K562 (cell line): ENCODE results near the gene SRD5A1. TPM values are rescaled to one million over a fixed set of nuclear protein-coding genes. Genes with fewer than 3 reads are reported as not detected.

ENCODE experiments used
- ATAC-seq: fragments of 200-7000 bp; cut with Tn5 transposase; 3 replicates; pipeline ENCODE4 v1.9.1; 2020; ENCODE audit warnings: moderate library complexity
- BruUV-seq: library from RNA; stranded (reverse); fragments of 400-500 nt; replicated peaks from 2 replicates; lab custom pipeline; 2021; lab: Mats Ljungman, UMichigan
- CTCF ChIA-PET: fragments of 300-600 bp; formaldehyde crosslinking; extraction: SDS; loops from one replicate; lab custom pipeline; 2021; ENCODE audit warnings: low intra/inter-chr PET ratio; lab: Yijun Ruan, JAX
- POLR2A ChIA-PET: fragments of 300-600, 350-650 bp; sonication (Branson Sonifier 250); formaldehyde crosslinking; extraction: SDS; loops from one replicate; lab custom pipeline; 2021; ENCODE audit warnings: antibody characterized with exemption, inconsistent platforms; lab: Yijun Ruan, JAX
- DNase-seq, 4 experiments: peaks; one replicate each; pipeline versions ENCODE4 v3.0.0 to v3.0.0-alpha.2; 2011 to 2018; ENCODE audit warnings: low spot score in 3 of 4, mixed read lengths in 3 of 4; ENCODE audit errors: extremely low read depth in 1 of 4
- FAIRE-seq: peaks from 2 replicates; lab custom pipeline; 2011; peaks lifted over from hg19 to GRCh38; lab: Jason Lieb, UNC
- H2AFZ ChIP-seq: 2 replicates; pipeline ENCODE4 v1.6.0; 2011; ENCODE audit warnings: low read depth, low read length, control low read depth, inconsistent platforms
- H3K27ac ChIP-seq: fragments of 200-600 bp; 3 replicates; pipeline ENCODE4 v1.8.0; 2011; ENCODE audit warnings: low read depth, mild to moderate bottlenecking, control low read depth, inconsistent platforms, low read length, moderate library complexity, mixed read lengths; ENCODE audit errors: extremely low read depth
- H3K27me3 ChIP-seq, 2 experiments: fragments of 300-600 bp in 1 of 2; 2 replicates in 1 of 2; 3 replicates in 1 of 2; pipeline versions ENCODE4 v1.6.0 to v1.8.0; 2011; ENCODE audit warnings: inconsistent platforms in 2 of 2, low read length in 2 of 2, mild to moderate bottlenecking in 1 of 2, mixed read lengths in 1 of 2, moderate library complexity in 1 of 2; ENCODE audit not compliant: control insufficient read depth in 2 of 2, insufficient read depth in 2 of 2
- H3K36me3 ChIP-seq: fragments of 300-600 bp; 3 replicates; pipeline ENCODE4 v1.8.0; 2011; ENCODE audit warnings: mild to moderate bottlenecking, low read length, inconsistent platforms; ENCODE audit not compliant: control insufficient read depth, insufficient read depth
- H3K4me1 ChIP-seq, 2 experiments: fragments of 200-600 bp in 1 of 2; replicated peaks in 1 of 2; 2 replicates in 1 of 2; 3 replicates in 1 of 2; pipeline versions ENCODE4 v1.5.1 to v1.8.0; 2011; ENCODE audit warnings: inconsistent platforms in 2 of 2, low read length in 2 of 2, mild to moderate bottlenecking in 1 of 2, mixed read lengths in 1 of 2, moderate library complexity in 1 of 2; ENCODE audit not compliant: control insufficient read depth in 2 of 2, insufficient read depth in 2 of 2
- H3K4me2 ChIP-seq: 2 replicates; pipeline ENCODE4 v1.6.1; 2011; ENCODE audit warnings: low read length, control low read depth, inconsistent platforms, mixed read lengths; ENCODE audit not compliant: insufficient read depth
- H3K4me3 ChIP-seq: fragments of 200-600 bp; sonication (generic), shearing (Covaris generic); 2 replicates; pipeline ENCODE4 v1.5.1; 2016; ENCODE audit warnings: control low read depth, inconsistent platforms
- H3K79me2 ChIP-seq: fragments of 200-600 bp; 3 replicates; pipeline ENCODE4 v1.8.0; 2011; ENCODE audit warnings: low read length, inconsistent platforms; ENCODE audit not compliant: control insufficient read depth, insufficient read depth
- H3K9ac ChIP-seq, 2 experiments: 2 replicates each; pipeline versions ENCODE4 v1.6.0 to v1.6.1; 2011; ENCODE audit warnings: low read depth in 2 of 2, low read length in 2 of 2, control low read depth in 1 of 2, inconsistent platforms in 1 of 2, mild to moderate bottlenecking in 1 of 2, mixed read lengths in 1 of 2; ENCODE audit not compliant: insufficient read depth in 1 of 2
- H3K9me1 ChIP-seq: one replicate; pipeline ENCODE4 v1.6.0; 2011; ENCODE audit warnings: inconsistent platforms, mild to moderate bottlenecking, low read length, moderate library complexity; ENCODE audit not compliant: control insufficient read depth, insufficient read depth
- H3K9me3 ChIP-seq: replicated peaks from 2 replicates; pipeline ENCODE4 v1.5.1; 2011; ENCODE audit warnings: low read depth, low read length, inconsistent platforms; ENCODE audit not compliant: control insufficient read depth, insufficient read depth
- H4K20me1 ChIP-seq: replicated peaks from 2 replicates; pipeline ENCODE4 v1.6.1; 2011; ENCODE audit warnings: low read length, inconsistent platforms, mixed read lengths; ENCODE audit not compliant: control insufficient read depth, insufficient read depth
- ARHGAP35 ChIP-seq: fragments of 450-650 bp; IDR thresholded peaks from 2 replicates; pipeline ENCODE4 v1.6.1; 2018; ENCODE audit not compliant: partially characterized antibody
- EHMT2 ChIP-seq: fragments of 450-650 bp; IDR thresholded peaks from 2 replicates; pipeline ENCODE4 v1.6.1; 2018; ENCODE audit warnings: antibody characterized with exemption
- HMG20A ChIP-seq: fragments of 450-650 bp; formaldehyde crosslinking; conservative IDR thresholded peaks from 2 replicates; pipeline ENCODE4 v1.4.0; 2020; ENCODE audit warnings: mild to moderate bottlenecking, mixed read lengths
- NKRF ChIP-seq: fragments of 450-650 bp; IDR thresholded peaks from 2 replicates; pipeline ENCODE4 v1.6.1; 2016; ENCODE audit warnings: borderline replicate concordance
- SLC30A9 ChIP-seq: fragments of 250-450 bp; sonication (Bioruptor Pico); IDR thresholded peaks from 2 replicates; pipeline ENCODE4 v1.8.0; 2022; ENCODE audit warnings: mild to moderate bottlenecking, moderate library complexity
- TAF15 ChIP-seq: fragments of 200-400 bp; formaldehyde crosslinking; IDR thresholded peaks from 2 replicates; pipeline ENCODE4 v1.6.1; 2017; ENCODE audit warnings: mild to moderate bottlenecking, low read depth, low read length, moderate library complexity
- TCF7L2 ChIP-seq: fragments of 150-350 bp; IDR thresholded peaks from 2 replicates; pipeline ENCODE4 v1.6.1; 2016; ENCODE audit warnings: low read depth, mild to moderate bottlenecking, low read length, moderate library complexity
- ZBTB26 ChIP-seq: fragments of 450-650 bp; formaldehyde crosslinking; IDR thresholded peaks from 2 replicates; pipeline ENCODE4 v1.4.0; 2022; ENCODE audit warnings: missing genetic modification characterization
- ZNF232 ChIP-seq: sonication (generic); formaldehyde crosslinking; IDR thresholded peaks from 2 replicates; pipeline ENCODE4 v1.8.0; 2022; ENCODE audit warnings: mild to moderate bottlenecking, missing genetic modification reagents
- ZNF668 ChIP-seq: fragments of 250-450 bp; sonication (Bioruptor Pico); IDR thresholded peaks from 2 replicates; pipeline ENCODE4 v1.8.0; 2022; ENCODE audit warnings: mild to moderate bottlenecking, inconsistent platforms
- WGBS: fragments of 100-300 bp; shearing (Covaris generic); methylation state at CpG from one replicate; pipeline ENCODE4 v1.1.6; 2016; ENCODE audit warnings: low coverage, mixed read lengths; ENCODE audit not compliant: insufficient coverage; ENCODE audit errors: missing lambda C conversion rate; 5-methylcytosine and 5-hydroxymethylcytosine counted together
- in situ Hi-C: fragments of 300-500 bp; cut with MboI; formaldehyde crosslinking; loops from 4 replicates; pipeline ENCODE4 v1.15.0; 2018; ENCODE audit warnings: inconsistent platforms, mixed read lengths
- intact Hi-C: fragments of 100-400 bp; cut with micrococcal nuclease; formaldehyde crosslinking; loops from 2 replicates; pipeline ENCODE4 v1.14.2; 2022
- polyA plus RNA-seq, 8 experiments: library from polyadenylated mRNA; depleted of rRNA in 4 of 8; stranded (reverse) in 5 of 8; unstranded in 3 of 8; fragments of >200 nt; fragmentation: Nextera tagmentation in 2 of 8; fragmentation: Illumina TruSeq in 1 of 8; extraction: Ambion mirVana in 2 of 8; extraction: Trizol in 1 of 8; gene quantifications; 2 replicates each; pipeline versions ENCODE4 v1.2.1 to v1.2.3, GENCODE V29; 2011 to 2014; ENCODE audit warnings: inconsistent platforms in 1 of 8, missing spikeins in 1 of 8
- total RNA-seq, 7 experiments: library from RNA; depleted of rRNA in 6 of 7; stranded (reverse); fragments of >200 nt in 6 of 7; fragmentation: Illumina TruSeq in 2 of 7; extraction: Trizol in 2 of 7; gene quantifications; 2 replicates each; pipeline versions ENCODE4 v1.2.1 to v1.2.3, GENCODE V29; 2011 to 2021; ENCODE audit warnings: low replicate concordance in 1 of 7

Gene SRD5A1
- total and polyA plus RNA-seq, 9 of the 15 experiments (the other 6 are each of a cell fraction or from before 2014, with no cell fraction given), result 1.3 to 22.6 (median 8.1) TPM

- H3K9me3 ChIP-seq, result peaks cover 2% of the 10 kb centered on the region; the same call in 1 of the 2 replicates
- no peaks in the 10 kb centered on the region for H3K36me3 ChIP-seq
- 4% methylated on average over 6 of the region's 6 CpGs for WGBS
- CTCF ChIA-PET, result no interaction called here
- TF ChIP-seq TAF15 (no peak), SLC30A9 (CRISPR knock-in tag) (no peak), ZNF232 (CRISPR knock-in tag) (no peak)
- FAIRE-seq (no peak), ATAC-seq (no peak), DNase-seq (no peak)
- no peaks in the 10 kb centered on the region for H3K9me1 ChIP-seq
- no peaks in the 10 kb centered on the region; a peak in 2 of 5 replicates for H3K4me1 ChIP-seq
- H4K20me1 ChIP-seq, result no peaks in the 10 kb centered on the region
- intact Hi-C loops (no loop called here), in situ Hi-C loops (no loop called here)
- no TSS peak for BruUV-seq
- no peaks in the 10 kb centered on the region for H3K79me2 ChIP-seq
- peaks cover 16 to 27% of the 10 kb centered on the region in 2 experiments; a peak in 4 of 5 replicates for H3K27me3 ChIP-seq
- no peak overlapping the region for H3K4me2 ChIP-seq
- no peak overlapping the region for H2AFZ ChIP-seq
- POLR2A ChIA-PET, result interaction anchor here (0.5 to 1.1 kb wide), 5 partner anchors 11 to 292 kb away, joined by 3 to 7 read pairs (median 3); no protein-coding TSS in a partner anchor
- no peak overlapping the region for H3K27ac ChIP-seq
- no peak overlapping the region for H3K4me3 ChIP-seq
- no peak overlapping the region for H3K9ac ChIP-seq
Observed at GRCh38 chr5:6680922-6681321, 47.7 kb downstream of the SRD5A1 start.

GRCh38 chr5:6681682-6682081 lies 48.4 kb downstream of the SRD5A1 start:
- Histone ChIP-seq H3K4me2 (no peak overlapping the region), H3K9me3 (no peaks in the 10 kb centered on the region), H3K9me1 (no peaks in the 10 kb centered on the region), H3K79me2 (no peaks in the 10 kb centered on the region), H3K4me3 (no peak overlapping the region), H3K9ac (no peak overlapping the region), H2AFZ (no peak overlapping the region), H4K20me1 (0 out of 2 replicates have a peak, but pooled peaks cover 2% of the 10 kb centered on the region), H3K36me3 (no peaks in the 10 kb centered on the region), H3K27ac (no peak overlapping the region), H3K27me3 (peaks cover 23 to 35% of the 10 kb centered on the region in 2 experiments; a peak in 4 of 5 replicates), H3K4me1 (no peaks in the 10 kb centered on the region; a peak in 2 of 5 replicates)
- ChIA-PET POLR2A (interaction anchor here (1.0 kb wide), 1 partner anchor 17 kb away, joined by 4 read pairs; no protein-coding TSS in a partner anchor), CTCF (no interaction called here)
- ATAC-seq (no peak), DNase-seq (no peak), FAIRE-seq (no peak)
- 0% methylated on average over 2 of the region's 2 CpGs for WGBS
- intact Hi-C loops (no loop called here), in situ Hi-C loops (no loop called here)
- no TSS peak for BruUV-seq
- TF ChIP-seq NKRF (peak; percentile 24; the same call in 1 of the 2 replicates), ARHGAP35 (peak; percentile 27), HMG20A (CRISPR knock-in tag) (no peak), ZBTB26 (peak; percentile 81; the same call in 1 of the 2 replicates), ZNF668 (CRISPR knock-in tag) (no peak), EHMT2 (0 out of 2 replicates have a peak, but pooled peaks have one; percentile 20), TCF7L2 (no peak)
